ENCODE results near the gene TPPP.

TPPP gene

GRCh38 chr5:673831-674629 lies 19.1 kb downstream of the TPPP start:
- H3K4me3 ChIP-seq (ENCODE audit: low read depth, low read length): no peak overlapping the region
- TF ChIP-seq POLR2A (IDR thresholded peaks at IDR 0.05; ENCODE audit: extremely low read depth, insufficient read length) (peak; percentile 20), MYC (IDR thresholded peaks at IDR 0.05; ENCODE audit: low read depth, low read length) (no peak)
- DNase-seq (ENCODE audit: low read depth): peak; percentile 35

GRCh38 chr5:673161-673830 lies 19.9 kb downstream of the TPPP start:
- TF ChIP-seq MYC (IDR thresholded peaks at IDR 0.05; ENCODE audit: low read depth, low read length) (no peak), MAX (IDR thresholded peaks at IDR 0.05; ENCODE audit: low read depth, low read length) (no peak), POLR2A (IDR thresholded peaks at IDR 0.05; ENCODE audit: extremely low read depth, insufficient read length) (no peak), CTCF (IDR thresholded peaks at IDR 0.05; ENCODE audit: low read depth, low read length) (no peak)
- no peak overlapping the region for H3K4me3 ChIP-seq (ENCODE audit: low read depth, low read length)
- no peak for DNase-seq (ENCODE audit: low read depth)

- peak; percentile 58 for DNase-seq (ENCODE audit: low read depth)
- no peak for TF ChIP-seq POLR2A (IDR thresholded peaks at IDR 0.05; ENCODE audit: extremely low read depth, insufficient read length)
- no peak for TF ChIP-seq MYC (IDR thresholded peaks at IDR 0.05; ENCODE audit: low read depth, low read length)
- no peak for TF ChIP-seq MAX (IDR thresholded peaks at IDR 0.05; ENCODE audit: low read depth, low read length)
- TF ChIP-seq CTCF (IDR thresholded peaks at IDR 0.05; ENCODE audit: low read depth, low read length): no peak
- H3K4me3 ChIP-seq (ENCODE audit: low read depth, low read length): no peak overlapping the region
Observed at GRCh38 chr5:672329-673160, 20.6 kb downstream of the TPPP start.

- no peak overlapping the region for H3K4me3 ChIP-seq (ENCODE audit: low read depth, low read length)
- no peak for TF ChIP-seq MAX (IDR thresholded peaks at IDR 0.05; ENCODE audit: low read depth, low read length)
- no peak for TF ChIP-seq MYC (IDR thresholded peaks at IDR 0.05; ENCODE audit: low read depth, low read length)
- peak; percentile 92 for TF ChIP-seq CTCF (IDR thresholded peaks at IDR 0.05; ENCODE audit: low read depth, low read length)
- peak; percentile 24 for TF ChIP-seq POLR2A (IDR thresholded peaks at IDR 0.05; ENCODE audit: extremely low read depth, insufficient read length)
- peak; percentile 77 for DNase-seq (ENCODE audit: low read depth)
Observed at GRCh38 chr5:671459-672328, 21.5 kb downstream of the TPPP start.

- H3K4me3 ChIP-seq (ENCODE audit: low read depth, low read length): no peak overlapping the region
- no peak for TF ChIP-seq MYC (IDR thresholded peaks at IDR 0.05; ENCODE audit: low read depth, low read length)
- TF ChIP-seq CTCF (IDR thresholded peaks at IDR 0.05; ENCODE audit: low read depth, low read length): no peak
- no peak for TF ChIP-seq POLR2A (IDR thresholded peaks at IDR 0.05; ENCODE audit: extremely low read depth, insufficient read length)
- TF ChIP-seq MAX (IDR thresholded peaks at IDR 0.05; ENCODE audit: low read depth, low read length): no peak
- DNase-seq (ENCODE audit: low read depth): no peak
Observed at GRCh38 chr5:670396-671270, 22.5 kb downstream of the TPPP start.
